Activated T-cell treated with anti-CD3 and anti-CD28 coated beads, Interleukin-2, amount 50 U/mL, for 1 hour (primary cell): ENCODE data around the gene IFITM5.

Source experiments
- DNase-seq: peaks from one replicate; pipeline ENCODE4 v3.0.0-alpha.2; 2020

Gene IFITM5

DNA sequence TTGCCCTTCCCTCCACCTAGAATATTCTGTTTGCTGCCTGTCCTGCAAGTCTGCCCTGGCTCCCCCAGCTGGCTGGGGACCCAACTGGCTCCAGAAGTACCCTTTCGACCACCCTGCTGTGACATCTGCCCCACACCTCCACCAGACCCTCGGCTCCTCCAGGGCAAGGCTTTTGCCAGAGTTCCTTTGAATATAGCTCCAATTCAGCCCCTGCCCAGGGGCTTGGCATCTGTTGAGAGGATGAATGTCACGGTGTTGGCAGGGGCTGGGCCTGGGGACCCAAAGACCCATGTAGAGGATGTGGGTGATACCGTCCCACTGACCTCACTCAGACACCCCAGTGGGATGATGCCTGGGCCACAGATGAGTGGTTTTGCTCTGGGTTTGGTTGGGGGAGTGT, 17.2 kb downstream of the IFITM5 start:
- DNase-seq, result no peak

DNA sequence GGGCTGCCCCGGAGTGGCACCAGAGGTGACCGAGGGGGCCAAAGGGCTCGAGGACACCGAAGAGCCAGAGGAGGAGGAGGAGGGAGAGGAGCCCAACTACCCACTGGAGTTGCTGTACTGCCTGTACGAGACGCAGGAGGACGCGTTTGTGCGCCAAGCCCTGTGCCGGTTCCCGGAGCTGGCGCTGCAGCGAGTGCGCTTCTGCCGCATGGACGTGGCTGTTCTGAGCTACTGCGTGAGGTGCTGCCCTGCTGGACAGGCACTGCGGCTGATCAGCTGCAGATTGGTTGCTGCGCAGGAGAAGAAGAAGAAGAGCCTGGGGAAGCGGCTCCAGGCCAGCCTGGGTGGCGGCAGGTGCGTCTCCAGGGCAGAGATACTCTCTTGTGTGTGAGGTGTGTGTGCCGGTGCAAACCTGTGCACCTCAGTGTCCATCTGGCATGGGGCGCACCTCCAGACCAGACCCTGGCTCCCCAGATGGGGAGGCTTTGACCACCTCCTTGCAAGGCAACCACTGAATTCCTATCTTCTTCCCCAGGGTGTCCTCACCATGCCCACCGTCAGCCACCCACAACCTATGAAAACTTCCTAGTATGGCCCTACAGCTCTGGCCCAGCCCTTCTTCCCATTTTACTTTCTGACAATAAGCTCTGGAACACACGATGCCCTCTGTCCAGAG, 17.7 kb downstream of the IFITM5 start:
- DNase-seq, result no peak

DNA sequence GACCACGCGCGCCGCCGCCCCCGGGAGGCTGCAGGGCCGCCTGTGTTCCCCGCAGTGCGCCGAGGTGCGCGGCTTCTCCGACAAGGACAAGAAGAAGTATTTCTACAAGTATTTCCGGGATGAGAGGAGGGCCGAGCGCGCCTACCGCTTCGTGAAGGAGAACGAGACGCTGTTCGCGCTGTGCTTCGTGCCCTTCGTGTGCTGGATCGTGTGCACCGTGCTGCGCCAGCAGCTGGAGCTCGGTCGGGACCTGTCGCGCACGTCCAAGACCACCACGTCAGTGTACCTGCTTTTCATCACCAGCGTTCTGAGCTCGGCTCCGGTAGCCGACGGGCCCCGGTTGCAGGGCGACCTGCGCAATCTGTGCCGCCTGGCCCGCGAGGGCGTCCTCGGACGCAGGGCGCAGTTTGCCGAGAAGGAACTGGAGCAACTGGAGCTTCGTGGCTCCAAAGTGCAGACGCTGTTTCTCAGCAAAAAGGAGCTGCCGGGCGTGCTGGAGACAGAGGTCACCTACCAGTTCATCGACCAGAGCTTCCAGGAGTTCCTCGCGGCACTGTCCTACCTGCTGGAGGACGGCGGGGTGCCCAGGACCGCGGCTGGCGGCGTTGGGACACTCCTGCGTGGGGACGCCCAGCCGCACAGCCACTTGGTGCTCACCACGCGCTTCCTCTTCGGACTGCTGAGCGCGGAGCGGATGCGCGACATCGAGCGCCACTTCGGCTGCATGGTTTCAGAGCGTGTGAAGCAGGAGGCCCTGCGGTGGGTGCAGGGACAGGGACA, 18.4 kb downstream of the IFITM5 start:
- peak; percentile 63 for DNase-seq

DNA sequence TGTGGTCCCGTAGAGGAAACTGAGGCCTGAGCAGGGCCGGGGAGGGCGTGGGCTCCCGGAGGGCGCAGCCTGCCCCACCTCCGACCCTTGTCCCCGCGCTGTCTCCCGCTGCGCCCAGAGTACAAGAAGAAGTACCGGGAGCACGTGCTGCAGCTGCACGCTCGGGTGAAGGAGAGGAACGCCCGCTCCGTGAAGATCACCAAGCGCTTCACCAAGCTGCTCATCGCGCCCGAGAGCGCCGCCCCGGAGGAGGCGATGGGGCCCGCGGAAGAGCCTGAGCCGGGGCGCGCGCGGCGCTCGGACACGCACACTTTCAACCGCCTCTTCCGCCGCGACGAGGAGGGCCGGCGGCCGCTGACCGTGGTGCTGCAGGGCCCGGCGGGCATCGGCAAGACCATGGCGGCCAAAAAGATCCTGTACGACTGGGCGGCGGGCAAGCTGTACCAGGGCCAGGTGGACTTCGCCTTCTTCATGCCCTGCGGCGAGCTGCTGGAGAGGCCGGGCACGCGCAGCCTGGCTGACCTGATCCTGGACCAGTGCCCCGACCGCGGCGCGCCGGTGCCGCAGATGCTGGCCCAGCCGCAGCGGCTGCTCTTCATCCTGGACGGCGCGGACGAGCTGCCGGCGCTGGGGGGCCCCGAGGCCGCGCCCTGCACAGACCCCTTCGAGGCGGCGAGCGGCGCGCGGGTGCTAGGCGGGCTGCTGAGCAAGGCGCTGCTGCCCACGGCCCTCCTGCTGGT, 19.2 kb downstream of the IFITM5 start:
- DNase-seq, result peak; percentile 64

DNA sequence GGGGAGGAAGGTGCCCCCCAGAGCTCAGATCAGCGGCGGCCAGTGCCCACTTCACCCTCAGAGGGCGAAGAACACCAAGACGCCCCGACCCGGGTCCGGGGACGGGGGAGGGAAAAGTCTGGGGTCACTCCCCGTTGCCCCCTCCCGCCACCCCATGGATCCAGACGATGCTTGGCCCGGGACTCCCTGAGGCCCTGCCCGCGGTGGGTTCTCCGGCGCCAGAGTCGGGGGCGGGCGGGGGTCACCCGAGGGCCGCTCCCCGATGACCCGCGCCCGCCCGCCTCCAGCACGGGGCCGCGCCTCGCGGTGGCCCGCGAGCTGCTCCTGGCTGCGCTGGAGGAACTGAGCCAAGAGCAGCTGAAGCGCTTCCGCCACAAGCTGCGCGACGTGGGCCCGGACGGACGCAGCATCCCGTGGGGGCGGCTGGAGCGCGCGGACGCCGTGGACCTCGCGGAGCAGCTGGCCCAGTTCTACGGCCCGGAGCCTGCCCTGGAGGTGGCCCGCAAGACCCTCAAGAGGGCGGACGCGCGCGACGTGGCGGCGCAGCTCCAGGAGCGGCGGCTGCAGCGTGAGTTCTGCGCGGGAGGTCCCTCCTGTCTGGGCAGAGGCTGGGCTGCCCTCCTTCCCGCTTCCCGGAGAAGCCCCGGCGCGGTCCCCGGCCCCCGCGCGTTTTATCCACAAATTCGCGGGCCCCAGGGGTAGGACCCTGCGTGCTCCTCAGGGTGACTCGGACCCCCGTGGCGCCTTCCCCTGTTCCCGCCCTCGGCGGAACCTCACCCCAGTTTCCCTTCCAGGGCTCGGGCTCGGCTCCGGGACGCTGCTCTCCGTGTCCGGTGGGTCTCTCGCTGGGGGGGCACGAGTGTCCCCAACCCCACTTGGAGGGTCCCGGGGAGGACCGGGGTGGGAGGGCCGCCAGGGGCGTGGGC, 20.0 kb downstream of the IFITM5 start:
- peak; percentile 48 for DNase-seq

DNA sequence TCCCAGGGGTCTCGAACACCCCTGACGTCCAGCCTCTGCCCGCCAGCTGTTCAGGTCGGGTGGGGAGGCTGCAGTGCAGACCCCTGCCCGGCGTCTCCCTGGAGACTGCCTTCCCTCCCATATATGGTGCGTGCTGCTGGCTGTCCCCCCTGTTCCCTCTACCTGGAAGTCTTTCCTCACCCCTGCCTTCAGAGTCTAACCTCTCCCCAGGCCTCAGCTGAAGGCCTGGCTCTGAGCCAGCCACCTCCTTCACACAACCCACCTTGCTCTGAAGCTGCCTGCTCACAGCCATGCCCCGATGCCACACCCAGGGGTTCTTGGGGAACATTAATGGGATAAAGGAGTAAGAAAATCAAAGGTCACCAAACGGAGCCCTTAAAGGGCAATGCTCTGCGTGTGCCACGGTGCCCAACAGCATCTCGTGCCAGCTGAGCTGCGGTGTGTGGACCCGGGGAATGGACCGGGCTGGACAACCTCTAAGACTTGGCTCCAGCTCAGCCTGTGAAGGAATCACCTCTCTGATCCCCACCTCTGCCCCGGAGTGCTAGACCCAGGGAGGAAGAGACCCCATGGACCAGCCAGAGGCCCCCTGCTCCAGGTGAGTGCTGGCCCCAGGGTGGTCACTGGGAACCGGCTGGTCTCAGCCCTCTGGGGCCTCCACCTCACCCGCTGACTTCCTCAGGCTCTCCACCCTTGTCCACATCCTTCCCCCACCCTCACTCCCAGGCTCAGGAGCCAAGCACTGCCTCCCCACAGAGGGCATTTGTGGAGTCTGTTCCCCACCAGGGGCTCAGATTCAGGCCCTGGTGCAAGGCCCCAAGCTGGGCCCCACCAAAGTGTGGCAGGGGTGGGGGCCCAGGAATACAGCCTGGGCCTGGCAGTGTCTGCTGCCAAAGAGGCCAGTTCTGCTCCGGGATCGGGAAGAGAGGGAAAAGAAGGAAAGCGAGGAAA, 21.1 kb downstream of the IFITM5 start, which contains the start of gene NLRP6:
TSS of gene NLRP6 (plus strand) at position 407 of the 951 bp plus-strand sequence. CDS start at position 570, 163 bp downstream.
- no peak for DNase-seq

DNA sequence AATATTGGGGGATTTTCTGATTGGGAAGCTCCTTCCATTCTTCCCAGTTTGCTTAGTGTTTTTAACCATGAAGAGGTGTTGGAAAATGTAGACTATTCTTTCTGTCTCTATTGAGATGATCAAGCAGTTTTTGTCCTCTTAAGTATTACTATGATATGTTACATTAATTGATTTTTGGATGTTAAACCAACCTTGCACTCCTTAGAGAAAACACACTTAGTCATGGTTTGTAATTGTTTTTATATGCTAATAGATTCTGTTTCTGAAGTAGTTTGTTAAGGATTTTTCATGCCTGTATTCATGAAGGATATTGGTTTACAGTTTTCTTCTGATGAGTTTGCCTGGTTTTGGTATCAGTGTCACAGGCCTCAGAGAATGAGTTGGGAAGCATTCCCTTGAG, 23.1 kb downstream of the IFITM5 start:
- DNase-seq, result no peak

DNA sequence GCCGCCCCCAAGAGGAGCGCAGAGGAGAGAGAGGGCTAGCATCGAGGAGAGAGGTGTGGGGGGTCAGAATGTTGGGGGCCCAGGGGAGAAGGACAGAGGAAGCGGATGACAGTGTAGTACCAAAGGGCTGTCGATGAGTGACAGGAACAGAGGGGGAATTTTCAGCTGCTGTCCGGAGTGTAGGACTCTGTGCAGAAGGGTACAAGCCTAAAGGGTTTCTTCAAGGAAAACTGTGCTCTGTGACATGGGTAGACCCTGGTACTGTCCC, 26.5 kb downstream of the IFITM5 start:
- DNase-seq, result no peak

DNA sequence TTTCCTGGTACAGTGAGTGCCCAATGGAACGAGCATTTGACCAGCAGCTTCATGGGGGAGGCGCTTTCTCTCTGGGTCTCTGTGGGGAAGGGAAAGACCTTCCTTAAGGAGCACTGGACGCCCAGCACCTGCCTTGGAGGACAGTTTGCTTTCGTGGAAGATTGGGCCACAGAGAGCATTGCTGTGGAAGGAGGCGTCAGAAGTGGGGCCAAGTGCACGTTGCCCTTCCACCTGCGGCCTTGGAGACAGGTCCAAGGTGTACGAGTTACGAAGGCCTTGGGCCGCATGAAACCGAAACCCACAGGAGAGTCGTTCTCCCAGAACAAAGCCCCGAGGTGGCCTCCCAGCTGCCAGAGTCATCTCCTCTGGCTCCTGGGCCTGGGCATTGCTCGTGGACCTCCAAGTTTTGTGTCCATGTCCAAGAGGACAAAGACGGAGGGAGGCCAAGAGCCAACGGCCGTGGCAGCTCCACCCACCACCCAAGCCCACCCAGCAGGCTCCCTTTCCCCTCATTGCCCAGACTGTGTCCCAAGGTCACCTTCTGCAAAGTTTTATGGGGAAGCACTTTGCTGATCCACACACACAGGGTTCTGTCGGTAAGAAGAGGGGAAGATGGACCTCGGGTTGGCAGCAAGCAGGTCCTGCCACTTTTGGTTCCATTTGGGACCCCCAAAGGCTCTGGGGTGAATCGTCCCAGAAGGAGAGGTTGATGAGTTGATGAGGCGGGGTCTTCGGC, 27.0 kb downstream of the IFITM5 start:
- DNase-seq, result no peak

DNA sequence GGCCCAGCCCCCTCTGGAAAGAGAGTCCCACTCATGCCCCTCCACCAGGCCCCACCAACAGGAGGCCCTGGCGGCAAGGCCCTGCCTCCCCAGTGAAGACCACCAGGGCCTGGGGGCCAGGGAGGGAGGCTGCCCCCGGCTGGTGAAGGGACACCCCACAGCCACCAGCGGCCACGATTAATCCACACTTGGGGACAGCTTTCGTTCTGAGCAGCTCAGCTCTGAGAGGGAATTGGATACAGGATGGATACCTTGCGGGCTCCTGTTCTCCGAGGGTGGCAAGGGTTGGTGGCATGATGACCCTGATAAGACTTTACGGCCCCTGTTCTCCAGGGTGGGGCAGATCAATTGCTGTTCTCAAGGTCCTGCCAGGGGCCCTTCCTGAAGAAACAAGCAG, 28.0 kb downstream of the IFITM5 start:
- DNase-seq, result no peak

DNA sequence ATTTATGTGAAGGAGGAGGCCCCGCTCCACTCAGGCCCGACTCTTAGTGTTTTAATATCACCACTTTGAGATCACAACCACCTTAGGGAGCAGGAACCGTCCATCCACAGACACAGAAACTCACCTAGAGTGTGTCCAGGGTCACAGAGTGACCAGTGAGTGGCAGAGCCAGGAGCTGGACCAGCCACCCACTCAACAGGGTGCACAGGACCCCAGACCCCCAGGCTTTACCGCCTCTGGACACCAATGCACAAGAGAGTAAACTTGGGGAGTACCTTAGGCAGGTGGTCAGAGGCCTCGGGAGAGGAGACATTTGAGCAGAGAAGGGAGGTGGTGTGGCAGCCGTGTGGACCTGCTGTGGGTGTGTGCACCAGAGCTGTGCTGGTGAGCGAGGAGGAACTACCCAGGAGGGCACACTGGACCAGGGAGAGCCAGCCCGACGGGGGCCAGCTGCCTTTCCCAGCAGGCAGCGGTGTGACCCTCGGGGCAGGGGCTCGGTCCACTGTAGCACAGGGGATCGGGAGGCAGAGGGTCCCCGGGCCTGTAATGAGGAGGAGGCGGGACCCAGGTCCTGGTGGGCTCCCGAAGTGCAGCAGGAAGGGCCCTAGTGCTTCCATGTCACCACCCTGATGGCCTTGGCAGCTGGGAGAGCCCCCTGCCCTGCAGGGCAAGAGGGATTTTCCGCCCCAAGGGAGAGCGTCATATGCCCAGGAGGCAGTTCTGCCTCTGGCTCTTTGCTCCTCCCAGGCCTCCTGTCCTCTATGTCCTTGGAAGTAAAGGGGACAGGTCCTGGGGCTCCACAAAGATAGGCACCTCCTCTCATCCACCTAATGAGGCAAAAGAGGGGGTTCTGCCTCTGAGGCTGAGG, 28.6 kb downstream of the IFITM5 start:
- DNase-seq, result no peak

DNA sequence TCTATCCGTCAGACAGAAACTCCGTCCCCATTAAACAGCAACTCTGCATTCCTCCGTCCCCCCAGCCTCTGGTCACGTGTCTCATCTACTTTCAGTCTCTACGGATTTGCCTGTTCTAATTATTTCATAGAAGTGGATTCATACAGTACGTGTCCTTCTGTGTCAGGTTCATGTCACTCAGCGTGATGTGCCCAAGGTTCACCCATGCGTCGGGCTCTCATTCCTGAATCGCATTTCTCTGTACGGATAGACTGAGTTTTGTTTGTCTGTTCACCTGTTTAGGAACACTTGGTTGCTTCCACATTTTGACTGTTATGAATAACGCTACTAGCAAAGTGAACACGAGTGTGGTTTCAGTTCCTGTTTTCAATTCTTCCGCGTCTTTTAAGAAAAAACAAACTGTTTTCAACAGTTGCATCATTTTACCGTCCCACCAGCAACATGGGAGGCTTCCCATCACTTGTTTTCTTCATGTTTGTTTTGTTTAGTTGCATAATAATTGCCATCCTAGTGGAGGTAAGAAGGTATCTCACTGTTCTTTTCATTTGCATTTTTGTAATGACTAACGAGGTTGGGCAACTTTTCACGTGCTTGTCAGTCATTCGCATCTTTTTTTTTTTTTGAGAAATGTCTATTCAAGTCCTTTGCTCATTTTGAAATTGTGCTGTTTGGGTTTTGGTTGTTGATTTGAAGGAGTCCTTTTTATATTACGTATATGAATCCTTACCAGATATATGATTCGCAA, 30.0 kb downstream of the IFITM5 start:
- DNase-seq, result peak; percentile 63

DNA sequence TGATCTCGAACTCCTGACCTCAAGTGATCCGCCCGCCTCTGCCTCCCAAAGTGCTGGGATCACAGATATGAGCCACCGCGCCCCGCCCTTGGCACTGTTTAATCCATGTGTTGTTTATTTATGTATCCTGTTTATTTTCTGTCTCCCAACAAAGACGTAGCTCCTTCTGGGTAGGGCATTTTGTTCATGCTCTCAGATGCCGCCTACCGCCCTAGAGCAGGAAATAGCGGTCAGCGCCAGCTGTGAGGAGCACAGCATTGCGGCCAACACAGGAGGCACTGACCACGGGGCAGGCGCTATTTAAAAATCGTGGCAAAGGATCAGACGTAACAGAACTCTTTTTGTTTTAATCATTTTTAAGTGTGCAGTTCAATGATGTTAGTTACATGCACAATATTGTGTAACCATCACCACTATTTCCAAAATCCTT, 30.6 kb downstream of the IFITM5 start:
- peak; percentile 54 for DNase-seq

DNA sequence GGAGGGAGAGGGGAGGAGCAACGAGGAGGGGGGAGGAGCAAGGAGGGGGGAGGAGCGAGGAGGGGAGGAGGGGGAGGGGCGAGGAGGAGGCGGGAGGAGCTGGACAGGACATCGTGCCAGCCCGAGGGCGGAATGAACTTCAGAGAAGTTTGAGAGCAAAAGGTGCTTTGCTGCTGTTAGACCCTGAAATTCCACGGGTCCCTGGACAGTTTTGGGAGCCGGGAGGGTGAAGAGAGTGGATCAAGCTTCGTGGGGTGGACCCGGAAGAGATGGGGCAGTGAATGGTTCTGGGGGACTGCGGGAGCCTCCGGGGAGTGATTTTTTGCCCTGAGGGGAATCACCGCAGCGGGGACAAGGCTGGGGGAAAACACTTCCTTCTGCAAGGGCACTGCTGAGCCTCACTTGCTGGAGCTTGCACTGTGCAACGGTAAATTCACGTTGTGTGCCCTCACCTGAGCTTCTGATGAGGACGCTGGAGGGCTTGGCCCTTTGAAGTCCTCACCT, 31.8 kb downstream of the IFITM5 start:
- peak; percentile 65 for DNase-seq

DNA sequence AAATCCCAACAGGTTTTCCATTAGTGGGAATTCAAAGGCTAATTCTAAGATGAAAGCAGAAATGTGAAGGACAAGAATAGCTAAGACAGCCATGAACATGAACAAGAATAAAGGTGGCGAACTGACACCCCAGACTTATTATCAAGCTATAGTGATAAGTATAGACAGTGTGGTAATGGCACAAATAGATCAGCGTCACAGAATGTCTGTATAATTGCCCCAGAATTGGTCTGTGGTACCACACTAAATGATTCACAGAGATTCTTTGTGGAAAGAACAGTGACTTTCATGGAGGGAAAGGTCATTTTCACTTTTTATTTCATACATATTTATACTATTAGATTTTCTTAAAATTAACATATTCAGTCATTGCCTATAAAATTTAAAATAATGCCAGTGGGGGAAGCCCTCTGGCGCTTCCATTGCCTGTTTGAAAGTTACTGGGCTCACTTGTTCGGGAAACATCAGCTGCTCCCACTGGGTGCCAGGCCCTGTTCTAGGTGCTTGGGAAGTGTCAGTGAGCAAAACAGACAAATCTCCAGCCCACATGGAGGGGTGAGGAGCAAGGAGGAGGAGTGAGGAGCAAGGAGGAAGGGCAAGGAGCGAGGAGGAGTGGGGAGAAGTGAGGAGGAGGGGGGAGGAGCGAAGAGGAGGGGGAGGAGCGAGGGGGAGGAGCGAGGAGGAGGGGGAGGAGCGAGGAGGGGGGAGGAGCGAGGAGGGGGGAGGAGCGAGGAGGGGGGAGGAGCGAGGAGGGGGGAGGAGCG, 32.5 kb downstream of the IFITM5 start:
- DNase-seq, result peak; percentile 54

DNA sequence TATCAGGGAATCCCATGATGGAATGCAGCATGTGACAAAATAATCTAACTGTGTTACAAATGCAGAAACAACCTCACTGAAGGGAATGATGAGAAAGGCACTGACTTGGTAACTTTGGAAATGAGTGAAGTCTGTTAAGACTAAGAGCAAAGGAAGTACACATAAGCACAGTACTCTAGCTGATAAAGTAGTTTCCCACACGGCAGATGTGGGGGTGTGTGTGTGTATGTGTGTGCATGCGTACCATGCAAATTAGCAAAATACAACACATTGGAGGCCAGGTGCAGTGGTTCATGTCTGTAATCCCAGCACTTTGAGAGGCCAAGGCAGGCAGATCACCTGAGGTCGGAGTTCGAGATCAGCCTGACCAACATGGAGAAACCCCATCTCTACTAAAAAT, 37.7 kb downstream of the IFITM5 start:
- no peak for DNase-seq

DNA sequence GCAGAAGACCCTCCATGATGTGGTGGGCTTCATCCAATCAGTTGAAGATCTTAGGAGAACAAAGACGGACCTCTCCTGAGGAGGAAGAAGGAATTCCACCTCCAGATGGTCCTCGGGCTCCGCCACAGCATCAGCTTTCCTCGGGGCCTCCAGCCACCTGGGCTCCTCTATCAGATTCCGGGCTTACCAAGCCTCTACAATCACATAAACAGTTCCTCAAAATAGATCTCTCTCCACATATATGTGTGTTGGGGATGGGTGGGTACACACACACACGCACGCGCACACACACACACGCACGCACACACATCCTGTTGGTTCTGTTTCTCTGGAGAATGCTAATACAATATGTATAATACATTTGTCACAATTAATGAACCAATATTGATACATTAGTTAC, 39.9 kb downstream of the IFITM5 start:
- DNase-seq, result no peak
